Activated naive CD8-positive, alpha-beta T cell treated with anti-CD3 and anti-CD28 coated beads, Interleukin-2, amount 50 U/mL, for 16 hours (primary cell): ENCODE data around the gene EPPIN.
"Not testable (repeated sequence)": the region's sequence is repeated elsewhere in the genome, so short reads cannot be mapped to it uniquely, and the experiment has no call there.

Experiments used
- DNase-seq: peaks from one replicate; pipeline ENCODE4 v3.0.0-alpha.2; 2020; ENCODE audit warnings: low read depth, low spot score

The EPPIN gene

DNA sequence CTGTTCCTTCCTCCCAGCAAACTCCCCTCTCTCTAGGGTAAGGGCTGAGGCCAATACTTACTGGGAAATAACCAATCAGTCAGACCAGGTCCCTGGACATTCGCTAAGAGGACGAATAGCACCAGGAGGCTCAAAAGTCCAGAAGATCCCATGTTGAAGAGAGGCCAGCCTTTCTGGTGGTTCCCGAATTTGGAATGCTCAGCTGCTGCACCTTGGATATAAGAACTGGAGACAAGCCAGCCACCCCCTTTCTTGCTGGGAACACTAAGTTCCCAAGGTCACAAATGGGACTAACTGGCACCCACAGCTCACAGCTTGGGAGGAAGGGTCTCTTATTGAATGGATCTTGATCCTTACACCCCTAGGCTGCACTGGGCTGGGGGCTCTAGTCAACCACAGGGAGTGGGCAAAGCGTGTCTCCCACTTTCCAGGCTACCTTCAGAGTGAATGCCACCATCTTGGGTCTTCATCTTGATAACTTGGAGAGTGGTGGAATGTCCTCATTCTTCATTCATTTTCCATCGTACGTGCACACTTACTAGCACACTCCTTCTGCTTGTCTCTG is at the start of gene EPPIN:
Gene EPPIN (minus strand): TSS at position 196 of the 565 bp plus-strand sequence. CDS start 44 bp downstream, at position 152.
- DNase-seq: no peak

DNA sequence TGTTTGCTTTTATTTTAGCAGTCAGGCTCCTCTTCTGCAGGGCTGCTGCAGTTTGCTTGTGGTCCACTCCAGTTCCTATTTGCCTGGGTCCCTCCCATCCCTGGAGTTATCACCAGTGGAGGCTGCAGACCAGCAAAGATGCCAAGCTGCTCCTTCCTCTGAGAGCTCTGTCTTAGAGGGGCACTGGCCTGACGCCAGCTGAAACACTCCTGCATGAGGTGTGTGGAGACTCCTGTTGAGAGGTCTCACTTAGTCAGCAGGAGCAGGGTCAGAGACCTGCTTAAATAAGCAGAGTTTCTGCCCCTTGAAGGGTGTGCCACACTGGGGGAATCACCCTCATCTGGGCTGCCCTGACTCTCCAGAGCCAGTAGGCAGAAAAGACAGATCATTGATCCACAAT is 48.0 kb upstream of the EPPIN start:
- no peak for DNase-seq

DNA sequence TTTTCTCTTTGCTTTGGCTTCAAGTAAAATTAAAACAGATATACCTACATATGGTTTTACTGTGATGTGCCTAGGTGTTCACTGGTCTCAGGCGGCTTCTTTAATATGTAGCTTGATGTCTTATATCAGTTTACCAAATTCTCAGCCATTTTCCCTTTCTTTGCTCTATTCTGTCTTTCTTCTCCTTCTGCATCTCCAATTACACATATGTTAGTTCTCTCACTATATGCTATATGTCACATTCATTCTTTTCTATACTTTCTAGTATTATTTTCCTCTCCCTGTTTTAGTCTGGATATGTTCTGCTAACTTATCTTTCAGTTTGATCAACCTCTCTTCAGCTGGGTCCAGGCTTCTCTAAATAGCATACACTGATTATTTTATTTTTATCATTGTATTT is 46.3 kb upstream of the EPPIN start:
- DNase-seq: no peak

DNA sequence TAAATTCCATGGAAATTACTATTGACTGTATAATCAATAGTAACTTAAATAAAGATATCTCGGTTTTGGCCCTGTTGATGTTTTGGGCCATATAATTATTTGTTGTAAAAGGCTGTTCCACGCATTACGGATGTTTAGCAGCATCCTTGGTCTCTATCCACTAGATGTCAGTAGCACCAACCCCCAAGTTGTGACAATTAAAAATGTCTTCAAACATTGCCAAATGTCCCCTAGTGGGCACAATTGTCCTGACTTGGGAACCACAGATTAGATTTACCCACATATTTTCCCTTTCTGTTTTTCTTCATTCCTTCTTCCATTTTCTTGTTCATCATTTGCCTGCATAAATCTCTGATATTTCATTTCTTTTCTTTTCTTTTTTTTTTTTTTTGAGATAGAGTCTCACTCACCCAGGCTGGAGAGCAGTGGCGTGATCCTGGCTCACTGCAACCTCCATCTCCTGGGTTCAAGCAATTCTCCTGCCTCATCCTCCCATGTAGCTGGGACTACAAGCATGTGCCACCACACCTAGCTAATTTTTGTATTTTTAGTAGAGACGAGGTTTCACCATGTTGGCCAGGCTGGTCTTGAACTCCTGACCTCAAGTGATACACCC is 45.5 kb upstream of the EPPIN start:
- DNase-seq: no peak

DNA sequence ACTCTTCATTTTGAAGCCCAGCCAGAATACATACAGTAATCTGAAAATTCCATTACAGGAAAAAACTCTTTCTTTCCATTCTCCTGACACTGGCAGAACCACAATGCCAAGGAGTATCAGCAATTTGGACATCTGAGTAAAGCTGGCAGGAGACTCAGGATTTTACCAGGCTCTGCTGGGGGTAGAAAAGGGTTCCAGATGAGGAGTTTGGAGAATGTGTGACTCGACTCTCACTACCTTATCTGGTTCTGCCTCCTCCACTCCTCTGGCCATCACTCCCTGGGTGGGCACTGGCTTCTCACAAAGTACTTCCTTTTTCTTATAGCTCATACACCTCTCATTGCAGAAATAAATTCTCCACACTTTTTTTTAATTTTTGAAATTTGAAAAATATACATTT is 42.5 kb upstream of the EPPIN start:
- no peak for DNase-seq

DNA sequence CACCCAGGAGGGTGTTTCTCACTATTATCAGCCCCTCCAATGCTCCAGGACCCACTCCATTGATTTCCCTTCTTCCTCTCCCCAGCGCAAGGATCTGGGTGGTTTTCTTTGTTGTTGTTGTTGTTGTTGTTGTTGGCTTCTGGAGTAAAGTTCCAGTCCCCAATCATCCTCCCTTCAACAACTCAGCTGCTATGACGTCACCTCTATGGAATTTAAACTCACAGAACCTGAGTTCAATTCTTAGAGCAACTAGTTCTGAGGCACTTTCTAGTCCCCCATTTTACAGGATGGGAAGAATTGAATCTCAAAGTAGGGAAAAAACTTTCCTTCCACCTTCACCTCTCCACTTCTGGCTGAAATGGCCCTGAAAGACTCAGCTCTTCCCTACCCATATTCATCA is 41.6 kb upstream of the EPPIN start:
- no peak for DNase-seq

DNA sequence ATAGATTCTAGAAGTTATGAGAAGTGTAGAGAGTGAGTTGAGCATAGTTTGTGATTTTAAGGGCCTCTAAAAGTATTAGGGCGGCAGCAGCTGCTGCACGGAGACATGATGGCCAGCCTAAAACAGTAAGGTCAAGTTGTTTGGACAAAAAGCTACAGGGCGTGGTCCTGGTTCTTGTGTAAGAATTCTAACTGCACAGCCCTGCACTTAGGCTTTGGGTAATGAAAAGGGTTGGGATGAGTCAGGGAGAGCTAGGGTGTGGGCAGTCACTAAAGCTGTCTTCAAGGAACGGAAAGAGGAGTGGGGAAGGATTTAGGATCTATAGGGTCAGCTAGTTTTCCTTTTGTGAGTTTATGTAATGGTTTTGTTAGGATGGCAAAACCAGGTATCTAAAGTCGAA is 38.8 kb upstream of the EPPIN start:
- not testable (repeated sequence) for DNase-seq

DNA sequence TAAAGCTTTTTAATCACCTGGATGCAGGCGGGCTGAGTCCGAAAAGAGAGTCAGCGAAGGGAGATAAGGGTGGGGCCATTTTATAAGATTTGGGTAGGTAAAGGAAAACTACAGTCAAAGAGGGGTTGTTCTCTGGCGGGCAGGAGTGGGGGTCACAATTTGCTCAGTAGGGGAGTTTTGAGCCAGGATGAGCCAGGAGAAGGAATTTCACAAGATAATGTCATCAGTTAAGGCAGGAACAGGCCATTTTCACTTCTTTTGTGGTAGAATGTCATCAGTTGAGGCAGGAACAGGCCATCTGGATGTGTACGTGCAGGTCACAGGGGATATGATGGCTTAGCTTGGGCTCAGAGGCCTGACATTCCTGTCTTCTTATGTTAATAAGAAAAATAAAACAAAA is 37.1 kb upstream of the EPPIN start:
- DNase-seq: not testable (repeated sequence)

DNA sequence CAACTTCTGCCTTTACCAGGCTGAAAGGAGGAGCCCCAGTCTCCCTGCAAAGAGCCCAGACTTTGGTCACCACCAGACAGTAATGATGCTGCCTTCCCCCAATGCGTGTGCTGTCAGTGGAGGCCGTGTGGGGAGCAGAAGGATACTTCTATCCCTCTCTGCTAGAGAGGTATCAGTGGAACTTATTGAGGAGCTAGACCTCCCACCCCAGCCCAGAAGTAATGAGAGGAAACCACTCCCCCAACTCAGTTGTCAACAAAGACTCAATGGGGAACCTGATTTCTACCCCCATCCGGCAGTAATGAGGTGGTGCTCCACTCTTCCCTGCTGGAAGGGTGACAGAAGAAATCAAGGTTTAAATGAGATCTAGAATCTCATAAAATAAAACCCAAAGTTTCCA is 36.3 kb upstream of the EPPIN start:
- no peak for DNase-seq

DNA sequence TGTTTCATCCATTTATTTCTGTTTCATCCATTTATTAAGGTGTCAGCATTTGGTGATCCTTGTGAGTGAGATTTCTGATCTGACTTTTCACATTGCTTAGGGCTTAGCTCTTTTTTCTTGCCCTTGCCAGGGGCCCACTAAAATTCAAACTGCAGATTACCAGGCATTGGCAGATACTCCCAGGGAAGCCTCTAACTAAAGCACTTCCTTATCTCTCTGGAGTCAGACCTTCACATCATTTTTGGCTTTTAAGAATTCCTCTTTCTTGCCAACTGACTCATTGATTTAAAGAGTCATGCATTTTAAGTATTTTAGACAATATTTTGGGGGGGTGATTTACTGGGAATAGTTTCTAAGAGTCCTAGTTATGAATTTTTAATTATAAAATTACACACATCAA is 34.5 kb upstream of the EPPIN start:
- no peak for DNase-seq

DNA sequence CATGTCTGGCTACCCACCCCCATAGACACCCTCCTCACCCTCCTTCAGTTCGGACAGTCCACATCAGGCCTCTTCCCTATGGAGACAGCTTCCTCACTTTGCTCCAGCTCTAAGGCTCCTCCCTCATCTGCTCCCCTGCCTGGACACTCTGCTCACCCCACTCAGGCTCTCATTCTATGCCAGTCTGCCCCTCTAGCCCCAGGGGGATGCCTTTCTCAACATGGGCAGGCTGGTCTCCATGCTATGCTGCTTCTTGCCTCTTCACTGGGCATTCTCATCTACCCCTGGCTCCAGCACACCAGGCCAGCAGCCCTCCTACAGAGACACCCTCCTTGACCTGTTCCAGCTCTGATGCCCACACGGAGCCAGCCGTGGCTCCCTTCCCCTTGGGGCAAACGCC is 32.0 kb upstream of the EPPIN start, which contains the start of gene WFDC8:
Gene WFDC8 (minus strand): TSS at position 101 of the 400 bp plus-strand sequence. CDS start 37 bp downstream, at position 64.
- DNase-seq: no peak

DNA sequence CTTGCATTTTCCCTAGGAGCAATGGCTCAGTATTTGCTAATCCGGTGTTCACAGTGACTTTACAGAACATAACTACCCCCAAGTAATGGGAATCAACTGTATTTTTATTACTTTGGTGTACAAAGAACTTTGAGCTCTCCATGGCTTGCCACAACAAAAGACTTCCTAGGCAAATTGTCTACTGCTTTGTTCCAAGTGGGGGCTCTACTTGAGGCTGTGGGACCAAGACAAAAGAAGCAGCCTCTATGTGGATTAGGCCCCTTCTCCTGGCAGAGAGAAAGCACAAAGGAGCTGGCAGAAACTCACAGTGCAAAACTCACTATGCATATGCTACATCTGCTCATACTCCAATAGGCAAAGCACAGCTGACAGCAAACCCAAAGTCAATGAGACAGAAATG is 31.0 kb upstream of the EPPIN start:
- DNase-seq: no peak

DNA sequence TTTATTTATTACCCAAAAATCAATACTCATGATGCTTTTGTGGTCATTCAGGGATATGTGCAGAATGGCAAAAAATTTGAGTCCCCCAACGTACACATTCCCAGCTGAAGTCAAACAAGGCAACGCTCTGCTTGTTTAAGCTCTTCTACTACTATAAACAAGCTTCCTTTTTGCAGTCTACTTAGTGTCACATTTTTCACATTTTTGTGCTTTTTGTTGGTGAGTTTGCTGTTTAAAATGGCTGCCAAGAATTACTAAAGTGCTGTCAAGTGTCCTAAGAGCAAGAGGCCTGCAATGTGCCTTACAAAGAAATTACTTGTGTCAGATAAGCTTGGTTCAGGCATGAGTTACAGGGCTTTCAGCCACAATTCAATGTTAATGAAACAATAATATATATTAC is 29.8 kb upstream of the EPPIN start:
- no peak for DNase-seq

DNA sequence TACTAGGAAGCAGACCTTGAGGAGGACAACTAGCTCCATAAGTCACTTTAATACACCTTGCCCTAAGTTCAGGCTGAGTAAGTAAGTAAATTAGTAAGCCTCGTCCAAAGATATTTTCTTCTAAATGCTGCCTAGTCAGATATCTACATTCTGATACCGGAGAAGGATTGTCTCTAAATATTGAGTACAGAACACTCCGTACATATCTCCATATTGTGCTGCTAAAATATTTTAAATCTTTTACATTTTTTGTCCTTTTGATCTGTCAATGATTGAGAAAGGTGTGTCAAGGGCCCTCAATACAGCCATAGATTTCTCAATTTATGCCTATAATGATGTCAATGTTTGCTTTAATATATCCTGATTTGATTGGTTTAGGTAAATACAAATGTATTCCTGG is 28.7 kb upstream of the EPPIN start:
- no peak for DNase-seq

DNA sequence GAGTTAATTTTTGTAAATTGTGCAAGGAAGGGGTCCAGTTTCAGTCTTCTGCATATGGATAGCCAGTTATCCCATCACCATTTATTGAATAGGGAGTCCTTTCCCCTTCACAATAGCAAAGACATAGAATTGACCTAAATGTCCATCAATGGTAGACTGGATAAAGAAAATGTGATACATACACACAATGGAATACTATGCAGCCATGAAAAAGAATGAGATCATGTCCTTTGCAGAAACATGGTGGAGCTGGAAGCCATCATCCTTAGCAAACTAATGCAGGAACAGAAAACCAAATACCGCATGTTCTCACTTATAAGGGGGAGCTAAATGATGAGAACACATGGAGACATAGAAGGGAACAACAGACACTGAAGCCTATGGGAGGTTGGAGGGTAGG is 22.4 kb upstream of the EPPIN start:
- DNase-seq: not testable (repeated sequence)

DNA sequence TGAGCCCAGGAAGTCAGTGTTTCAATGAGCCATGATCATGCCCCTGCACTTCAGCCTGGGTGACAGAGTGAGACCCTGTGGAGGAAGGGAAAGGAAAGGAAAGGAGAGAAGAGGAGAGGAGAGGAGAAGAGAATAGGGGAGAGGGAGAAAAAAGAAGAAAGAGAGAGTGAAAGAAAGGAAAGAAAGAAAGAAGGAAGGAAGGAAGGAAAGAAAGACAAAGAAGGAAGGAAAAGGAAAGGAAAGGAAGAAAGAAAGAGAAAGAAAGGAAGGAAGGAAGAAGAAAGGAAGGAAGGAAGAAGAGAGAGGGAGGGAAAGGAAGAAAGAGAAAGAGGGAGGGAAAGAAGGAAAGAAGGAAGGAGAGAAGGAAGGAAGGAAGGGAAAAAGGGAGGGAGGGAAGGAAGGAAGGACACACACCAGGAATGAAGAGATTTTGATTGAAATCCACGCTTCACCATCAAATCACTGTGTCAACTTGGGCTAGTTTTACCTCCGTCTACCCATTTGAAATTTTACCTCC is 17.6 kb upstream of the EPPIN start:
- DNase-seq: no peak

DNA sequence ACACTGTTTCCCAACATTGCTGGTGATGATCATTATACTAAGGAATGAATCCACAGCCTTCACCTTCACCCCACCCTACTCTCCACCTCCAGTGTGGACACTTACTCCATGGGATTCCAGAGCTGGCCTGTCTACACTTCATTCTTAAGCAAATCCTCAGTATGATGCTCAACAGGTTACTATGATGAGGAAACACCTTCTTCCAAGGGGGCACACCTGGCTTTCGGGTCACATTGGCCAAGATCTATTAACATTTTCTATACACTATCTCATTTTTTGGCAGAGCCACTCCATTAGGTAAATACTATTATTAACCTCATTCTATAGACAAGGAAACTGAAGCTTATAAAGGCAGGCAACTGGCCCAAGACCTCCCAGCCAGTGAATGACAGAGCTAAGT is 8.0 kb upstream of the EPPIN start:
- DNase-seq: no peak

DNA sequence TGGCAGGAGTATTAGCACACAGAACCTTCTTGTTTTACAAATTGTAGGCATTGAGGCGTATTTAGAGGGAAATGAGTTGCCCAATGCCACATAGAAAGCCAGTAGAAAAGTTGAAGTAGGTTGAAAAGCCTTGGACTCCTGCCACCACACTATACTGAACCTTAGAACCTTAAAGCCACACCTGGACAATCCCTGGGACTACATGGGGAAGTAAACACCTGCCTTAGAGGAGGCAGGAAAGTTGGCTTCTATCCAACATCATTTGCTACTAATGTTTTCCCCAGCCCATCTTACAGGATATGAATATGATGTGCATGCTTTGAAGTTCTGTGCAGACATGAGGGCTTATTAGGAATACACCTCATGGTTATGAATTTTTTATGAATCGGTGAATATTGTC is 5.3 kb upstream of the EPPIN start:
- DNase-seq: no peak

DNA sequence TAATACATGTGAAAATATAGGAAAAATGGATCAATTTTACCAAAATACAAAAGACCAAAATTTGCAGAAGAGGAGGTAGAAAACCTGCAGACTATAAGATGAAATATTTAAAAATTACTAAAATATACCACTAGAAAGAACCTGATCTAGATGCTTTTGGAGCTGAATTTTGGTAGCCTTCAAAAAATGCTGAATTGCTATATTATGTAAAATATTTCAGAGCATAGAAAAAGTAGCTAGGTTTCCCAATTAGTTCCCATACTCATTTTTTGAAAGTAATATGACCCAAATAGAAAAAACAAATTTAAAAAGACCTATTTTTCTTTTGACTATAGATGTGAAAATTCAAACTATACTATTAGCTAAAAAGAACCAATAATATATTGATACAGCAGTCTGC is 3.6 kb upstream of the EPPIN start:
- no peak for DNase-seq

DNA sequence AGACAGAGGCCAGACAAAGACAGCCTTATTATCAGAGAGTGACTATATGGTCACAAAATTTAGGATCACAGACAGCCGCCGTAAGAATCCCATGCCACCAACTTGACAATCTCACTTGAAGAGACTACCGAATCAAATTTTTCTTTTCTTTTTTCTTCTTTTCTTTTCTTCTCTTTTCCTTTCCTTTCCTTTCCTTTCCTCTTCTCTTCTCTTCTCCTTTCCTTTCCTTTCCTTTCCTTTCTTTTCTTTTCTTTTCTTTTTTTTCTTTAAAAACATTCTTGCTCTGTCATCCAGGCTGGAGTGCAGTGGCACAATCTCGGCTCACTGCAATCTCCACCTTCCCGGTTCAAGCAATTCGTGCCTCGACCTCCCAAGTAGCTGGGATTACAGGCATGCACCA is 1.2 kb upstream of the EPPIN start:
- no peak for DNase-seq

DNA sequence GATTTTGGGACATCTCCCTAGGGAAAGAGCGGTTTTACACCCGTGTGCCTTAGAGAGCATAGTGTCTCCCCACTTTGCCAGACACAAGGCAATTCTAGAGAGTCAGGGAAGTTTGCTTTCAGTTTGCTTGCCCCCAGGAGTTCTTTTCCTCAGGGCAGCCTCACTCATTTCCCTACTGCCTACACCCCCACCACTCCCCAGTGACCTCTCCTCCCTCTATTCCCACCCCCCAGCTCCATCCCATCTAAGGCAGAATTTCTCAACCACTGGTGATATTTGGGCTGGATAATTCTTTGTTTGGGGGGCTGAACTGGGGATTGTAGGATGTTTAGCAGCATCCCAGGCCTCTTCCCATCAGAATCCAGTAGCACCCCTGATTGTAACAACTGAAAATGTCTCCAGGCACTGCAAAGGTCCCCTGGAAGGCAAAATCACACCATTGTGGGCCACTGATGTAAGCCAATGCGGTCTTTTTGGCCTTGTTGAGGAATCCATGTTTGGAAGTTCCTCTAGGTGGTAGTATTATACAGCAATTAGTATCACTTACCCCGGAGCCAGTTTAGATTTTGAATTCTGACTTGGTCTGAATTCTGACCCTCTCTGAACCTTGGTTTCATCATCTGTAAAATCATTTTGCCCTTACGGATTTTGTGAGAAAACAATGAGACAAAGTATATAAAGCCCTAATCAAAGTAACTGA is 1.3 kb downstream of the EPPIN start:
- DNase-seq: no peak

DNA sequence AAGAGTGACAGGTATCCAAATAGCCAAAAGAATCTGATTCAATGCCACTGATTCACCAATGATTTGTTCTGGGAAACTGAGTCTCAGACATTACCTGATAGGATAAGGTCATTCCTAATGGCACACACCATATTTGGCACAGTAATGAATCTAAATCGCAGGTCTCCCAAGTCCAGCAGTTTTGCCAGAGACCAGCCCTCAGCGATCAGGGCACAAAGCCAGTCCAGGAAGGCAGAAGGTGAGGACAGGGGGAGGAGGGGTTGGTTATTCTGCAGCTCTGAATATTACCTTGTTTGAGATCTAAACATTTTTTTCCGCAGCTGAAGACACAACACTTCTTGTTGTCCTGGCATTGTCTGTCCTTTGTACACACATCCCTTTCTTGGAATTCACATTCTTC is 1.9 kb downstream of the EPPIN start:
- DNase-seq: no peak

DNA sequence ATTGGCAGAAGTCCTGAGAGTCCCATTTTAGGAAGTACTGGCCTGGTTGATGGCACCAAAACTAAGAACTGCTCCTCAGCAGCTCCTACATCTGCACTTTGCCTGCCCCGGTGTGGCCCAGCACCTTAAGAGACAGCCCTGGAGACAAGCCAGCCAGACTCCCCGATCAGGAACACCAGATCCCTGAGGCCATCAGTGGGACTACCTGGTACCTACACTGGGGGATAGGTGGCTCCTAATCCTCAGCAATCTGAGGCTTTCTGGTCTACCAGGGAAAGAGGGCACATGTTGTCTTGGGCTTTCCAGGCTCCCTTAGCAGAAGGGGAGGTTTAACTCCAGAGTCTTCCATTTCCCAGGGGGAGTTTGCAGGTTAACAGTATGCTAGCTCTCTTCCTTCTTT is 7.8 kb downstream of the EPPIN start, which contains the start of gene WFDC6:
Gene WFDC6 (minus strand): TSS at position 101 of the 400 bp plus-strand sequence. CDS start 75 bp downstream, at position 26.
- DNase-seq: no peak
